ENCODE data around the gene LGR6. TPM values are rescaled to one million over a fixed set of nuclear protein-coding genes. Genes with fewer than 3 reads are reported as not detected.

Gene LGR6
- total and polyA plus RNA-seq, 10 of the 15 experiments (the other 5 are each of a cell fraction or from before 2014, with no cell fraction given): not detected

DNA sequence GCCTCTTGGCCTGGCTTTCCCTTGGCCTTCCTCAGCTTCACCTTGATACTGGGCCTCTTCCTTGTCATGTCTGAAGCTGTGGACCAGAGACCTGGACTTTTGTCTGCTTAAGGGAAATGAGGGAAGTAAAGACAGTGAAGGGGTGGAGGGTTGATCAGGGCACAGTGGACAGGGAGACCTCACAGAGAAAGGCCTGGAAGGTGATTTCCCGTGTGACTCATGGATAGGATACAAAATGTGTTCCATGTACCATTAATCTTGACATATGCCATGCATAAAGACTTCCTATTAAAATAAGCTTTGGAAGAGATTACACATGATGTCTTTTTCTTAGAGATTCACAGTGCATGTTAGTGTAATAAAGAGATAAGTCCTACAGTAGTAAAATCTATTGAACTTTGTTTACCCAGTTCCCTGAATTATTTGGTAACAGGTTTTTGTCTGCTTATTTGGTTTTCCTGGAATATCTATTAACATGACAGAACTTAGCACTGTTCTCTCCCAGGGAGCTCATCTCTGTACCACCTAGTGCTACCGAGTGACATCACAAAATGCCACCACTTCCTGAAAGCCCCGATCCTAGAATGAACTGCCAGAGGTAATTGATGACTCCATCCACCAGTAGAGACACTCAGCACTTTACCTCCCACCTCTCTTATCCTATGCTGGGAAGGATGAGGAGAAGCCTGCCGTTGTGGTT, 125.9 kb downstream of the LGR6 start:
- H3K27ac ChIP-seq (ENCODE audit: control insufficient read depth, insufficient read depth): no peak overlapping the region
- TF ChIP-seq, protein P1, sequence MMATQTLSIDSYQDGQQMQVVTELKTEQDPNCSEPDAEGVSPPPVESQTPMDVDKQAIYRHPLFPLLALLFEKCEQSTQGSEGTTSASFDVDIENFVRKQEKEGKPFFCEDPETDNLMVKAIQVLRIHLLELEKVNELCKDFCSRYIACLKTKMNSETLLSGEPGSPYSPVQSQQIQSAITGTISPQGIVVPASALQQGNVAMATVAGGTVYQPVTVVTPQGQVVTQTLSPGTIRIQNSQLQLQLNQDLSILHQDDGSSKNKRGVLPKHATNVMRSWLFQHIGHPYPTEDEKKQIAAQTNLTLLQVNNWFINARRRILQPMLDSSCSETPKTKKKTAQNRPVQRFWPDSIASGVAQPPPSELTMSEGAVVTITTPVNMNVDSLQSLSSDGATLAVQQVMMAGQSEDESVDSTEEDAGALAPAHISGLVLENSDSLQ (IDR thresholded peaks at IDR 0.05): peak; percentile 25; the same call in 1 of the 2 replicates
- TF ChIP-seq DPF2 (IDR thresholded peaks at IDR 0.05) (no peak), STAT1 (conservative IDR thresholded peaks at IDR 0.05) (no peak)
- DNase-seq (ENCODE audit: low read depth, low spot score) (no peak), FAIRE-seq (no peak), ATAC-seq (0 out of 3 replicates have a peak, but pooled peaks have one; percentile 13)
- CTCF ChIA-PET: interaction anchor here (0.8 to 1.4 kb wide), 3 partner anchors 127 to 396 kb away, joined by 3 to 9 read pairs (median 3); partner anchors contain the start of gene LGR6
- H4K20me1 ChIP-seq (ENCODE audit: control insufficient read depth, insufficient read depth): no peaks in the 10 kb centered on the region
- no peak overlapping the region for H3K4me2 ChIP-seq (ENCODE audit: control insufficient read depth, insufficient read depth)
- RAD21 ChIA-PET (ENCODE audit: unreplicated experiment): no interaction called here
- SMC1A ChIA-PET (ENCODE audit: uncharacterized antibody, unreplicated experiment): interaction anchor here (0.8 to 0.9 kb wide), 2 partner anchors 29 to 117 kb away, joined by 3 to 4 read pairs; no protein-coding TSS in a partner anchor
- H3K9ac ChIP-seq (ENCODE audit: control insufficient read depth, insufficient read depth, low read length): no peak overlapping the region
- 0 out of 4 replicates have a peak, but pooled peaks cover 0 to 1% of the 10 kb centered on the region in 2 experiments for H3K27me3 ChIP-seq (replicated peaks in 1 of 2; ENCODE audit: control insufficient read depth in 2 of 2, insufficient read depth in 2 of 2, low read length in 1 of 2)
- intact Hi-C loops (cut with micrococcal nuclease; ENCODE audit: unreplicated experiment) (no loop called here), in situ Hi-C loops (cut with MboI) (no loop called here)
- no TSS peak for BruUV-seq (replicated peaks)
- no peaks in the 10 kb centered on the region for H3K4me1 ChIP-seq (ENCODE audit: control insufficient read depth, insufficient read depth, low read length)
- POLR2A ChIA-PET: no interaction called here
- WGBS (ENCODE audit: insufficient coverage, insufficient replicate concordance, low lambda C conversion rate, missing lambda C conversion rate): 3% methylated on average over 4 of the region's 4 CpGs
- no peaks in the 10 kb centered on the region for H3K9me3 ChIP-seq (replicated peaks; ENCODE audit: control insufficient read depth, insufficient read depth, low read length)
- H3K36me3 ChIP-seq (ENCODE audit: control insufficient read depth in 2 of 2, insufficient read depth in 2 of 2, low read length in 1 of 2): no peaks in the 10 kb centered on the region
- no peaks in the 10 kb centered on the region for H3K79me2 ChIP-seq (ENCODE audit: control insufficient read depth, insufficient read depth, low read length)
- H3K4me3 ChIP-seq: no peak overlapping the region
- no peak overlapping the region for H2AFZ ChIP-seq (ENCODE audit: control insufficient read depth, low read depth, low read length)

DNA sequence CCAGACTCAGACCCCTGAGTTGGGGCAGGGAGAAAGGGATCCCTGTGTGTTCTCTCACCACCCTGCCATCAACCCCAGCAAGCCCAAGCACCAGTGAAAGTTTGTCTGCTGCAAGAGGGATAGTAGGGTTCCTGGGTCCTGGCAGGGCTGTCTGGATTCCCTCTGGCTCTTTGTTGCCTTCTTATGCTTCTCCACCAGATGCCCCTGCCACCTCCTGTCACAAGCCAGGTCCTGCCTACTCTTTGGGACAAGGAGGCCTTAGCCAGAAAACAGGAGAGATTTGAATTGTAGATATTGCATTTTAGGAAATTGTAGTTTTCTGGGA, 126.4 kb downstream of the LGR6 start:
- intact Hi-C loops (cut with micrococcal nuclease; ENCODE audit: unreplicated experiment) (no loop called here), in situ Hi-C loops (cut with MboI) (no loop called here)
- BruUV-seq (replicated peaks): no TSS peak
- Histone ChIP-seq H3K27me3 (replicated peaks in 1 of 2; ENCODE audit: control insufficient read depth in 2 of 2, insufficient read depth in 2 of 2, low read length in 1 of 2) (no peaks in the 10 kb centered on the region), H2AFZ (ENCODE audit: control insufficient read depth, low read depth, low read length) (no peak overlapping the region), H3K36me3 (ENCODE audit: control insufficient read depth in 2 of 2, insufficient read depth in 2 of 2, low read length in 1 of 2) (no peaks in the 10 kb centered on the region), H3K79me2 (ENCODE audit: control insufficient read depth, insufficient read depth, low read length) (no peaks in the 10 kb centered on the region), H3K9me3 (replicated peaks; ENCODE audit: control insufficient read depth, insufficient read depth, low read length) (no peaks in the 10 kb centered on the region), H3K4me3 (no peak overlapping the region), H3K9ac (ENCODE audit: control insufficient read depth, insufficient read depth, low read length) (no peak overlapping the region), H3K27ac (ENCODE audit: control insufficient read depth, insufficient read depth) (no peak overlapping the region), H3K4me2 (ENCODE audit: control insufficient read depth, insufficient read depth) (no peak overlapping the region), H3K4me1 (ENCODE audit: control insufficient read depth, insufficient read depth, low read length) (no peaks in the 10 kb centered on the region), H4K20me1 (ENCODE audit: control insufficient read depth, insufficient read depth) (no peaks in the 10 kb centered on the region)
- ChIA-PET SMC1A (ENCODE audit: uncharacterized antibody, unreplicated experiment) (interaction anchor here (0.8 to 0.9 kb wide), 2 partner anchors 30 to 118 kb away, joined by 3 to 4 read pairs; no protein-coding TSS in a partner anchor), POLR2A (no interaction called here), CTCF (interaction anchor here (0.8 to 1.4 kb wide), 3 partner anchors 127 to 395 kb away, joined by 3 to 9 read pairs (median 3); partner anchors contain the start of gene LGR6), RAD21 (ENCODE audit: unreplicated experiment) (no interaction called here)
- TF ChIP-seq CEBPB (IDR thresholded peaks at IDR 0.05; ENCODE audit: borderline replicate concordance in 1 of 2, low read depth in 2 of 2, low read length in 2 of 2): no peak
- TF ChIP-seq, protein P1 (IDR thresholded peaks at IDR 0.05): no peak
- ATAC-seq (no peak), FAIRE-seq (no peak), DNase-seq (ENCODE audit: low read depth, low spot score) (no peak)
